Naive B cell (primary cell): ENCODE data around the gene FSD2. TPM values are rescaled to one million over a fixed set of nuclear protein-coding genes. Genes with fewer than 3 reads are reported as not detected.

ENCODE experiments used
- ATAC-seq, 2 donors: fragments of 150-1000 bp; cut with Tn5 transposase; 2 replicates each; pipeline ENCODE4 v1.10.0; 2021; ENCODE audit warnings: low read depth in 2 of 2, mild to moderate bottlenecking in 2 of 2, moderate library complexity in 2 of 2
- DNase-seq: peaks from one replicate; pipeline ENCODE4 v3.0.0; 2022
- H3K27ac Mint-ChIP-seq, 6 donors: one replicate each; pipeline ENCODE4 v1.8.0; 2020 to 2022; ENCODE audit warnings: mild to moderate bottlenecking in 6 of 6, mixed read lengths in 6 of 6, moderate library complexity in 5 of 6, inconsistent platforms in 2 of 6
- H3K27me3 Mint-ChIP-seq, 3 donors: one replicate each; pipeline ENCODE4 v1.8.0; 2021 to 2022; ENCODE audit warnings: mixed read lengths in 3 of 3, mild to moderate bottlenecking in 1 of 3
- H3K36me3 Mint-ChIP-seq, 2 donors: one replicate each; pipeline ENCODE4 v1.8.0; 2020 to 2022; ENCODE audit warnings: mixed read lengths in 2 of 2, inconsistent platforms in 1 of 2, mild to moderate bottlenecking in 1 of 2
- H3K4me1 Mint-ChIP-seq, 3 donors: one replicate each; pipeline ENCODE4 v1.8.0; 2020 to 2022; ENCODE audit warnings: mixed read lengths in 3 of 3, inconsistent platforms in 1 of 3, mild to moderate bottlenecking in 1 of 3, moderate library complexity in 1 of 3
- H3K4me3 Mint-ChIP-seq, 8 donors: one replicate each; pipeline ENCODE4 v1.8.0; 2020 to 2022; ENCODE audit warnings: mild to moderate bottlenecking in 8 of 8, mixed read lengths in 8 of 8, moderate library complexity in 8 of 8, inconsistent platforms in 2 of 8
- H3K9me3 Mint-ChIP-seq, 7 donors: one replicate each; pipeline ENCODE4 v1.8.0; 2020 to 2022; ENCODE audit warnings: mixed read lengths in 7 of 7, mild to moderate bottlenecking in 5 of 7, inconsistent platforms in 2 of 7, moderate library complexity in 1 of 7
- polyA plus RNA-seq, 6 donors: library from polyadenylated mRNA; unstranded; fragments of 300-500 nt; fragmentation: Illumina TruSeq; gene quantifications; one replicate each; pipeline ENCODE4 v1.2.3, GENCODE V29; 2021; ENCODE audit warnings: low read depth in 6 of 6

FSD2 gene, protein sequence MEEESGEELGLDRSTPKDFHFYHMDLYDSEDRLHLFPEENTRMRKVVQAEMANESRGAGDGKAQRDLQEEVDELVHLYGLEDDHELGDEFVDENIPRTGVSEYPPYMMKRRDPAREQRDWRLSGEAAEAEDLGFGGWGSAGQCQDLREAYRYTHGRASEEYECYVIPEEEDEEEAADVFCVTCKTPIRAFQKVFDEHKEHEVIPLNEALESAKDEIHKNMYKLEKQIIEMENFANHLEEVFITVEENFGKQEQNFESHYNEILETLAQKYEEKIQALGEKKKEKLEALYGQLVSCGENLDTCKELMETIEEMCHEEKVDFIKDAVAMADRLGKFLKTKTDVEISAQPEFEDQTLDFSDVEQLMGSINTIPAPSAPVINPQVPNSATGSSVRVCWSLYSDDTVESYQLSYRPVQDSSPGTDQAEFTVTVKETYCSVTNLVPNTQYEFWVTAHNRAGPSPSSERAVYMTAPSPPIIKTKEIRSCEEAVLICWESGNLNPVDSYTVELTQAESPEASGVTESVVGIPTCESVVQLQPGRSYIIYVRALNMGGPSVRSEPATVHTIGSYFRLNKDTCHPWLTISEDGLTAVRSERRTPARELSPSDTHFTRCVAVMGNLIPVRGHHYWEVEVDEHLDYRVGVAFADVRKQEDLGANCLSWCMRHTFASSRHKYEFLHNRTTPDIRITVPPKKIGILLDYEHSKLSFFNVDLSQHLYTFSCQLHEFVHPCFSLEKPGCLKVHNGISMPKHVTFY
- polyA plus RNA-seq = under 1 TPM in 1 of 6 donors, not detected in 5; 0.05 TPM

DNA sequence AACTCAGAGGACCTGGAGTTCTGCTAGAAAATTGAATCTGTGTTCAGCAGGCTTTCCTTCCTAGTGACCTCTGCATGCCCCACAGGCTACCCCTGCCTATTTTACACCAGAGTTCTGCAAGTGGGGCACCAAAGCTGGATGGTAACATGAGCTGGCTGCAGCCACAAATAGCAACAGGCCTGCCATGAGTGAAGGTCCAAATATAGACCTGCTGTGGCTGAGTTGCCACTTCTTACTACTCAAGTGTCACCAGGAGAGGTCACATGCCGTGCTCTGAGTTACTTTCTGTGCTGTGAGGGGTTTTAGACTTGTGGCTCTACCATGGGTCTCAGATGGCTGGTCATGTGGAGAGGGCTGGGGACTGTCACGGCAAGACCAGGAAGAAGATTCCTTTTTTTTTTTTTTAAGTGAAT, at the start of gene FSD2:
Gene FSD2 (minus strand): TSS at position 76 of the 413 bp plus-strand sequence. CDS start 18,679 bp downstream, outside the sequence.
- peak; percentile 47 for DNase-seq
- Mint-ChIP-seq H3K4me3 (peak within 1 kb of the TSS; percentile 36 to 86 (median 62)), H3K9me3 (peaks cover 0 to 3% (median 0%) of the 10 kb centered on the region in 7 donors)

DNA sequence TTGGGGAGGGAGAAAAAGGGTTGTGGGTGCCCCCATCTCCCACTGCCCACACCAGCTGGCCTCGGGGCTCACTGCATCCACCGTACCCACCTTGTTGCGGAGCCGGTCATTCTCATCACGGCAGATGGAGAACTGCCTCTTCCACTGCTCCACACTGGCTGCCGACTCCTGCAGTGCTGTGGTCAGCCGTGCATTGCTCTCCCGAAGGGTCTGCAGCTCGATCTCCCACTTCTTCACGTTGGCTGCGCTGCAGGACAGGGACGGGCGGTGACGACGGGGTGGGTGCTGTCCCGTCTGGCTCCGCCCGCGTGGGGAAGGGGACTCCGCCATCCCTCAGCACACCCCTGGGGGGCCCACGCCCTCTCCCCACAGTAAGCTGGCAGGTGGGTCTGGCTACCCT, 48.7 kb upstream of the FSD2 start:
- H3K27ac Mint-ChIP-seq = no peak overlapping the region
- no peaks in the 10 kb centered on the region for H3K9me3 Mint-ChIP-seq
- peaks cover 10 to 27% (median 26%) of the 10 kb centered on the region in 3 donors for H3K4me1 Mint-ChIP-seq
- H3K27me3 Mint-ChIP-seq = no peaks in the 10 kb centered on the region
- H3K4me3 Mint-ChIP-seq = no peak overlapping the region
- DNase-seq (no peak), ATAC-seq (no peak)
- H3K36me3 Mint-ChIP-seq = peaks cover 0 to 4% of the 10 kb centered on the region in 2 donors

More for the DNA sequence above, at the start of gene FSD2:
- H3K36me3 Mint-ChIP-seq = no peaks in the 10 kb centered on the region
- no peaks in the 10 kb centered on the region for H3K27me3 Mint-ChIP-seq
- ATAC-seq = peak; percentile 44 to 48
- peaks cover 36 to 39% (median 38%) of the 10 kb centered on the region in 3 donors for H3K4me1 Mint-ChIP-seq
- H3K27ac Mint-ChIP-seq = peak within 1 kb of the TSS; percentile 68 to 94 (median 90)

DNA sequence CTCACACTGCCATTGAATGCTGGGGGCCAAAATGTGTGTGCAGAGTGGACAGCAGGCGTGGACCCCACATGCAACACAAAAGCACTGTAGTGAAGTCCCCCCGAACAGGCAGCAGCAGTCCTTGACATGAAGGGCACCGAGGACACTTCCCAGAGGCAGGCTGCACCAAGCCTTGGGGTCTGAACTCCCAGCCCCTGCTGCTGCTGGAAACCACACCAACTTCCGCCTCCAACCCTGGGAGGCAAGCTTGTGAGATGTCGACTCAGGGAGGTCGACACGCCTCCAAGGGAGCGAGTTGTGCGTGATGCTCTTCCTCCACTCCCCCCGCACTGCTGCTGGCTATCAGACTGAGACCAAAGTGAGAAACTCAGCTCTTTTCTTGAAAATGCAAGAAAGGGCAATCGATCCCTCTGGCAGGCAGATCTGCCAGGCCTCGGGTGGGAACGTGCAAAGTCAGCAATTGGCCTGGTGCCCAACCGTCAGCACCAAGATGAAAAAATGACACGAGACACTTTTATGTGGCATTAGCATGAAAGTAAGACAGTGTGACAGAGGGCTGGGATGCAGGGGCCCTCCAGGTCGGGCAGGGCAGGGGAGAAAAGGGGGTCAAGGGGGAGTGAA, 47.2 kb upstream of the FSD2 start:
- Mint-ChIP-seq H3K9me3 (no peaks in the 10 kb centered on the region), H3K36me3 (no peaks in the 10 kb centered on the region), H3K27ac (peak overlapping the region in 1 of 6 donors; percentile 63), H3K4me3 (no peak overlapping the region), H3K27me3 (no peaks in the 10 kb centered on the region), H3K4me1 (peaks cover 14 to 30% (median 29%) of the 10 kb centered on the region in 3 donors)
- ATAC-seq (no peak), DNase-seq (no peak)

DNA sequence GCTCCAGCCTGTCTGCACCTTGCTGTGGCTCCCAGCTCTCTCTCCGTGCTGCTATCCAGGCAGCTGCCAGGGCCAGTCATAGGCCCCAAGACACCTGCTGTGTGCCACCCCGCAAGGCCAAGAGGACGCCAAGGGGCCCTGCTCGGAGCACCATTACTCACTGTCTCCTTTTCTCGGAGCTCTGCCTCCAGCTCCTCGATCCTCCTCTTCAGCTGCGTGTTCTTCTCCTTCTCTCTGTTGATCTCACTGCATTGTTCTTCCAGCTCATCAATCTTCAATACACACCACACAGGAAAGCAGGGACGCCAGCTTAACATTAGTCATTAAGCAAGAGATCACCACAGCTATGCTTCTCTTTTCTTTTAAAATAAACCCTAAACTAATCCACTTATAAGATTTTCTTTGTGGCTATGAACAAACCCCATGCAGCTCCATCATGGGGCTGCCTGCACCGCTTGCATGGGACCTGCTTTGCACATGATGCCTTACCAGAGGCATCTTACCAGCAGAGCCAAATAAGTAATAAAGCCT, 46.2 kb upstream of the FSD2 start:
- DNase-seq (no peak), ATAC-seq (no peak)
- Mint-ChIP-seq H3K27me3 (no peaks in the 10 kb centered on the region), H3K9me3 (no peaks in the 10 kb centered on the region), H3K27ac (peak overlapping the region in 1 of 6 donors; percentile 0), H3K4me3 (no peak overlapping the region), H3K4me1 (peaks cover 14 to 30% (median 29%) of the 10 kb centered on the region in 3 donors), H3K36me3 (no peaks in the 10 kb centered on the region)

DNA sequence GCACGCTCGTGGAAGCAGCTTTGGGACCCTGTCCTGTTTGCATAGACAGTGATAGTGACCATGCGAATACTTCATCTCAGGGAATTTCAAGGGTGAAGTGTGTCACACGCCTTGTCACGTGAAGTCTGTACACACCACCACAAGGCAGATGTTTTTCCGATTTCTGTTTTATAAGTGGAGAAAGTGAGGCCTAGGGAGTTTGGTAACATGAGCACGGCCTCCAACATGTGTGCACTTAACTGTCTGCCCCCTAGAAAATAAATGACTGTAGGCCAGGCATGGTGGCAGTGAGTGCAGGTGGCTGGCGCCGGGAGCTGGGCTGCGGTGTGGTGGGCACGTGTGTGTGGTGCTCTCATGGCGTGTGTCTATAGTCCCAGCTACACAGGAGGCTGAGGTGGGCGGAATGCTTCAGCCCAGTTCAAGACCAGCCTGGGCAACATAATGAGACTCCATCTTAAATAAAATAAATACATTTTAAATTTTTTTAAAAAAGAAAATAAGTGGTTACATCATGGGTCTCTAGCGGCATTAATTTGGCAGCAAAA, 45.5 kb upstream of the FSD2 start:
- Mint-ChIP-seq H3K27me3 (no peaks in the 10 kb centered on the region), H3K4me3 (no peak overlapping the region), H3K27ac (no peak overlapping the region), H3K9me3 (no peaks in the 10 kb centered on the region), H3K36me3 (no peaks in the 10 kb centered on the region), H3K4me1 (peaks cover 14 to 30% (median 29%) of the 10 kb centered on the region in 3 donors)
- ATAC-seq (no peak), DNase-seq (no peak)

DNA sequence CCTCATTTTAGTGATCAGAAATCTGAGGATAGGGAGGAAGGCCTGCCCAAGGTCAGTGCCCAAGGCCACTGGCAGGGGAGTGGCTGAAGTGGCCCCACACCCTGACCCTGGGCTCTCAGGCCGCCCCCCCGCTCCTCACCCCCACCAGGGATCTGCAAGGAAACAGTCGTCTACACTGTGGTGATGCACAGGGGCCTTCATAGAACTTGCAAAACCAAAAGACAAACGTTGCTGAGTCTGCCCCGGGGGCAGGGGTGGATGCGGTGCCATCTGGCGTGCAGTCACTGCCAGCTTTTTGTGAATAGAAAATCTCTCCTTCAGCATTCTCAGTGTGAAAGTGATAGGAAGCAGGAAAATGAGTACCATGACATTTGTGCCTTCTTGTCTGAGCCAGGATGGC, 44.9 kb upstream of the FSD2 start:
- Mint-ChIP-seq H3K27ac (peak overlapping the region in 2 of 6 donors; percentile 22 to 65), H3K4me1 (peaks cover 14 to 27% (median 26%) of the 10 kb centered on the region in 3 donors), H3K9me3 (no peaks in the 10 kb centered on the region), H3K27me3 (no peaks in the 10 kb centered on the region), H3K4me3 (no peak overlapping the region), H3K36me3 (no peaks in the 10 kb centered on the region)
- ATAC-seq = no peak
- DNase-seq = no peak

DNA sequence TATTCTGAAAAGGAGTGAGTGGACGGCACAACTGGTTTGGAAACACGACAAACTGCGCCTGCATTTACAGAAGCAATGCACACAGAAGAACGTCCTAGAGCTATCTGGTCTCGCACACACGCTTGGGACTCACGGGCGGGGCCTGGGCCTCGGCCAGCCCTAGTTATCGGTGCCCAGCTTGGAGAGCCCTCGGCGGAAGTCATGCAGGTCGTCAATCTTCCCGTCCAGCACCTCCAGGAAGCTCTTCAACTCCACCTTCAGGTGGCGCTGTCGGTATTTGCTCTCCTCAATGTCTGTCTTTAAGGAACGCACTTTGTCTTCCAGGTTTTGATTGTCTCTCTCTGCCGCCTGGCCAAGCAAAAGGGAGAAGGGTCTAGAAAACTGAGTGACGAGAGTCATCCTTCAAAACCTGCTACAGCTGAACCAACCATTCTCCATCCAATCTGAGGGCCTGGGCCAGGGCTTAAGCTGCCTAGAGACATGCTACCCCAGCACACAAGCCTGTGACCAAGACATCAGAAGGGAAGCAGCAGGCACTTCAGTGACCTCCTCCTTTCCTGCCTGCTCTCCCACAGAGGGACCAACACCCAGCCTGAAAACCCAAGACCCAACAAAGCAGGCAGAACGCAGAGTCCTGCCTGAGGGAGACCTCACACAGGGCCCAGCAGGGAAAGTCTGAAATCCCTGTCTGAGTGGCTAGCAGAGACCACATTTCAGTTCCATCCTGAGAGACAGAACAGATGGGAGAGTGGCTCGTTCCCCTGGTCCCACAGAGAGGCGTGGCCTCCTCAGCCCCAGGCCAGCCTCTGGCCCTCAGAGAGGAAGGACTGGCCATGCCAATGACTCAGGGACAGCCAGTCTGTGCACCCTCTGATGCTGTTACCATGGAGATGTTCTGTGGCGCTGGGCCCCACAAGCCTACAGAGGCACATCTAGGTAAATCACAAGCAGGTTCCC, 44.0 kb upstream of the FSD2 start:
- Mint-ChIP-seq H3K9me3 (peaks cover 0 to 4% (median 0%) of the 10 kb centered on the region in 7 donors), H3K36me3 (no peaks in the 10 kb centered on the region), H3K4me1 (peaks cover 19 to 31% (median 31%) of the 10 kb centered on the region in 3 donors), H3K4me3 (peak overlapping the region in 4 of 8 donors; percentile 2 to 65 (median 25)), H3K27me3 (no peaks in the 10 kb centered on the region), H3K27ac (peak overlapping the region in 3 of 6 donors; percentile 22 to 74 (median 48))
- peak; percentile 10 to 32 for ATAC-seq
- peak; percentile 48 for DNase-seq

DNA sequence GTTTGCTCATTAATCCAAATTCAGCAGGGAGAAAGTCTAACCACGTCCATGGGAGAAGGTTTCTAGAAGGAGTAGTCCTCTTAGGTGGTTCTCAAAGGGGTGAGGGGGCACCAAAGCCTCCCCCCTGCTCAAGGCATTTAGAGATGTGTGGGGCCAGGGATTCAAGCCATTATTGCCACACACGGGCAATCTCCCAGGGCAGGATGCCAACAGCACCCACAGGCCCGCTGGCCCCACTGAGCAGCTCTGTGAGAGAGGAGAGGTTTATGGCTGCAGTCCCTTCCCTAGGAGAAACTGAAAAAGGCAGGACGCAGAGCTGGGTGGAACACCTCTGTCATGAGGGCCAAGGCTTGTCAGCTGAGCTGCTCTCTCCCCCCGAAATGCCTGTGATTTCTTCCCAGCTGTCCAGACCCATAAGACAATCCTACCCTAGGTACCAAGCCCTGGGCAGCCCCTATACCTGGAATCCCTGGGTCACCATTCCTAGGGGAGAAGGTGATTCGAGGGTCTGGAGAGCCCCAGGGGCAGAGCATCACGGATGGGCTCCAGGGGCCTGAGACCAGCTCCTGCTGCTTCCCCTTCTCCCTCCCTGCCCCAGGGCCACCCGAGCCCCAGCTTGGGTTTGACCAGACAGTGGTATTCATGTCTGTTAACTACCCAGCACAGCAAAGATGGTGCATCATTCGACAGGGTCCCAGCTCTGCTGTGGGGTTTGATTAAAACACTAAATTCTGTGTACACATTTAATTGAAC, 42.5 kb upstream of the FSD2 start:
- Mint-ChIP-seq H3K27me3 (no peaks in the 10 kb centered on the region), H3K27ac (peak overlapping the region in 1 of 6 donors; percentile 75), H3K9me3 (peaks cover 0 to 4% (median 0%) of the 10 kb centered on the region in 7 donors), H3K36me3 (no peaks in the 10 kb centered on the region), H3K4me3 (no peak overlapping the region), H3K4me1 (peaks cover 27 to 41% (median 38%) of the 10 kb centered on the region in 3 donors)
- ATAC-seq (no peak), DNase-seq (no peak)

DNA sequence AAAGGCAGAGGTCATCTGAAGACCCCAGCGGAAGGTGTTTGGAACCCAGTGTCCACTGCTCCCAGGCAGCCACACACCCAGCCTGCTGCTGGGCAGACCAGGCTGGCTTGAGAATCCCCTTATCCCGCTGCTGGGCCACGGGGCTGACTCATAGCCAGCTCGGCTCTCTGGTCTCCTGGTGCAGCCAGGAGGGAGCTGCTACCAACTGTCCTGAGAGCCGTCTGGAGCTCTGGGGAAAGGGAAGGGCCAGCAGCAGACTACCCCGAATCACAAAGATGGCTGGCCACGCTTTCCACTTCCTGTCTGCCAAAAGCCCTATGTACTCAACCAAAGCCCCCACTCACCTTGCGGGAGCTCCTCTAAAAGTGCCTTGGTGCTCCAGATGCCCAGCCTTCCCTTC, 41.8 kb upstream of the FSD2 start:
- Mint-ChIP-seq H3K9me3 (peaks cover 0 to 4% (median 0%) of the 10 kb centered on the region in 7 donors), H3K27me3 (no peaks in the 10 kb centered on the region), H3K4me3 (peak overlapping the region in 1 of 8 donors; percentile 25), H3K36me3 (no peaks in the 10 kb centered on the region), H3K4me1 (peaks cover 26 to 41% (median 34%) of the 10 kb centered on the region in 3 donors), H3K27ac (peak overlapping the region in 1 of 6 donors; percentile 75)
- DNase-seq (no peak), ATAC-seq (no peak)

DNA sequence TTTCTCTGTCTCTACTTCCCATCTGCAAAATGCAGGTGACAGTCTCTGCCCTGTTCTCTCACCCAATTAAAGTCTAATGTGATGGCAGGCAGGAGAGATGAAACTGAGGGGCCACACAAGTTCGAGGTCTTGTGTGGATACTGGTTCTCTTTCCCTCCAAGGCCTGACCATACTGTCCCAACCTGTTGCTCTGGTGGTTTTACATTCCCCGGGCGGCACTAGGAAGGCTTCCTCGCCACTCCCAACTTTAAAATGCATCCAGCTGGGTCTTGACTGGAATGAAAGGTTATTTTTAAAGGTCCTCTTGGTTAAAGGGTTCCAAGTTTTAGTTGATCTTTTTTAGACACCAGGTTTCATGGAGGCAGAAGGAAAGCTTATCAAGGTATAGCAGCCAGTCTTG, 40.8 kb upstream of the FSD2 start:
- Mint-ChIP-seq H3K4me3 (peak overlapping the region in 2 of 8 donors; percentile 16 to 41), H3K27me3 (no peaks in the 10 kb centered on the region), H3K4me1 (peaks cover 20 to 43% (median 36%) of the 10 kb centered on the region in 3 donors), H3K36me3 (no peaks in the 10 kb centered on the region), H3K27ac (peak overlapping the region in 2 of 6 donors; percentile 82 to 93), H3K9me3 (peaks cover 0 to 4% (median 0%) of the 10 kb centered on the region in 7 donors)
- no peak for DNase-seq
- no peak for ATAC-seq

DNA sequence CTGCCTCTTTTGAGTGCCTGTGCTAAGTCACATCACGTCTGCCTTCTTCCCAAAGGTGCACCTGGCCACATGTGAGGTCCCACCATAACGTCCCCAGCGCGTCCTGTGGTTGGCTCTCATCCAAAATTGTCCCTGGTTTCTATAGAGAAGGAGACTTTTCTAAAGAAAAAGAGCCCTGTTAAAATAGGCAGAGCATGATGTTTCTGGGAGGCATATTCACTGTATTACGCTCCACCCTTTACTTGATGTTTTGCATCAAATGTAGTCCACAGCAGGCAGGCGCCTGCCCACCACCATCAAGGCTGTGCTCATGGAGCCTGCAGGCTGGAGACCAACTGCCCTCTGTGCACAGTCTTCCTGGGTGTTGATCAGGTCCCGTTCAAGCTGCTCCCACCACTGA, 39.8 kb upstream of the FSD2 start:
- Mint-ChIP-seq H3K4me3 (peak overlapping the region in 2 of 8 donors; percentile 49 to 84), H3K27me3 (no peaks in the 10 kb centered on the region), H3K4me1 (peaks cover 20 to 43% (median 36%) of the 10 kb centered on the region in 3 donors), H3K36me3 (no peaks in the 10 kb centered on the region), H3K9me3 (peaks cover 0 to 4% (median 0%) of the 10 kb centered on the region in 7 donors), H3K27ac (peak overlapping the region in 4 of 6 donors; percentile 52 to 93 (median 84))
- ATAC-seq = no peak
- DNase-seq = no peak
